HG03520 (cell line): ENCODE data around the gene YBX2.
"Not testable (repeated sequence)": the region's sequence is repeated elsewhere in the genome, so short reads cannot be mapped to it uniquely, and the experiment has no call there.

Source experiments
- ATAC-seq: cut with Tn5 transposase; IDR thresholded peaks from one replicate; pipeline ENCODE4 v1.9.1; 2021; ENCODE audit warnings: mild to moderate bottlenecking, moderate library complexity; ENCODE audit not compliant: unreplicated experiment

Gene YBX2

DNA sequence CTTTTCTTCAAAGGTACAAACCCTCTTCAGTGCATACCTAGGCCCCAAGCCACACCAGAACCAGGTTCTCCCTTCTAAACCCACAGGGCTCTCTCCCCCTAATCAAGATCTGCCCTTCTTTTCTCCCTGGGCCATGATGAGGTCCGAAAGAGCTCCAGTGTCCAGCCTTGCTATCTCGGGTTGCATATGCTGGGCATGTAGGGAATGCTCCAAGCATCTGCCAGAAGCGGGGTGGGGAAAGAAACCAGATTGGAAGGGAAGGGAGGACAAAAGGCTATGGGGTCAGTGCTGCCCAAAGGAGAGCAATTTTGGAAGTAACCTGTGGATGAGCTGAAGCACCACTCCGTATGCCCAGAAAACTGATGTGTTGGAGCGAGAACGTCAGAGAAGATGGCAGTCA lies 45.2 kb downstream of the YBX2 start:
- ATAC-seq = no peak

DNA sequence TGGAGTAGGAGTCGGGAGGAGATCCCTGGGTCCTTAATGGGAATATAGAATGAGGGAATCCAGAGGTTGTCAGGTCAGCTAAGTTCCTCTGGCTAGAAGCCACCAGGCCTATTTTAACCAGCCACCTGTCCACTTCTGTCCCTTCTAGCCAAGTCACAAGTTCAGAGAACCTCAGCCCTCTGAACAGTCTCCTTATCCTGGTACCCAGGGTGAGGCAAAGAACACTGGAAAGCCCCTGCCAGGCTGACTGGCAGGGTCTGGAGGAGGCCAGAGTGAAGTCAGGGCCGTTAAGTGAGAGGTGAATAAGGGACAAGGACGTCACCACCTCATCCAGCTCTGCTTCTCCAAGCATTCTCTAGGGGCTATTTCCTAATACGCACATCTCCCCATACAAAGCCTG lies 45.6 kb downstream of the YBX2 start:
- no peak for ATAC-seq

- ATAC-seq = no peak
Observed at GRCh38 chr17:7246779-7247178, 47.7 kb downstream of the YBX2 start.

- not testable (repeated sequence) for ATAC-seq
Observed at GRCh38 chr17:7243838-7244237, 50.6 kb downstream of the YBX2 start.

- no peak for ATAC-seq
Observed at GRCh38 chr17:7243453-7243729, 51.0 kb downstream of the YBX2 start.

- peak; percentile 33 for ATAC-seq
Observed at GRCh38 chr17:7242717-7243452, 51.6 kb downstream of the YBX2 start.

DNA sequence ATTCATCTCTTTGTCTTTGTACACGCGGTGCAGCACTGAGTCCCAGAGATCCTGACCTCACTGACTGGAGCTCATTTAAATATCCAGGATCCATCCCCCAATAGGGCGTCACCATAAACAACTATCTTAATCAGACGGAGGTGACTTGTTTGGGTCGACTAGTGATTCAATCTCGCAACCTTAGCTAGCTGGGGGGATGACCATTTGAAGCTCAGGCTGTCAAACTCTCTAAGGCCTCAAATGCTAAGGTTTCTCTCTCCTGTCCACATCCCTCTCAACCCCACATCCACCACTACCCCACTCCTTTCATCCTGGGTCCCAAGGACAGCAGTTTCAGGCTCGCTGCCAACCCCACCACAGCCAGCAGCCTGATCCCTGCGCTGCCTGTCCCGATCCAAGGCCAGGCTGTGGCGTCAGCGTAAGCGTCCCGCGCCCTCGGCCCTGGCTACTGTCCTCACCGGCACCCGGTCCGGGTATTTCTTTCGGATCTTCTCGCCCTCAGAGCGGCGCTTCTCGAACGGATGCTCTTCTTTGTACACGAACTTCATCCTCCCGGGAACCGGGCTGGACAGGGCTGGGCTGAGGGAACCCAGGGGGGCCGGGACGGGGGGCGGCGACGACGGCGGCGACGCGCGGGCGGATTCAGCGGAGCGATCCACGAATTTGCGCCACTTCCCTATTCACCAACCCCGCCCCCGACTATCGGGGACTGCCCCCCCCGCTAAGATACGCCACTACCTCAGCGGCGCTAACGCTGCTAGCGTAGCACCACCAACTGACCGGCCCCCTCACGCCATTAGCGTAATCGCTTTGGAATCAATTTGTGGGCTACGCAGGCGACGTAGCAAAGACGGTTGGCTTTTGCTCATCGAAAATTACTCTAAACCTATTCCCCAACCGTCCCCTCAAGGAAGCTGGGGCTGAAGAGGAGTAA lies 52.4 kb downstream of the YBX2 start, which contains the start of gene GABARAP:
TSS of gene GABARAP (minus strand) at position 667 of the 934 bp plus-strand sequence. CDS start at position 548, 119 bp downstream.
- peak; percentile 26 for ATAC-seq

DNA sequence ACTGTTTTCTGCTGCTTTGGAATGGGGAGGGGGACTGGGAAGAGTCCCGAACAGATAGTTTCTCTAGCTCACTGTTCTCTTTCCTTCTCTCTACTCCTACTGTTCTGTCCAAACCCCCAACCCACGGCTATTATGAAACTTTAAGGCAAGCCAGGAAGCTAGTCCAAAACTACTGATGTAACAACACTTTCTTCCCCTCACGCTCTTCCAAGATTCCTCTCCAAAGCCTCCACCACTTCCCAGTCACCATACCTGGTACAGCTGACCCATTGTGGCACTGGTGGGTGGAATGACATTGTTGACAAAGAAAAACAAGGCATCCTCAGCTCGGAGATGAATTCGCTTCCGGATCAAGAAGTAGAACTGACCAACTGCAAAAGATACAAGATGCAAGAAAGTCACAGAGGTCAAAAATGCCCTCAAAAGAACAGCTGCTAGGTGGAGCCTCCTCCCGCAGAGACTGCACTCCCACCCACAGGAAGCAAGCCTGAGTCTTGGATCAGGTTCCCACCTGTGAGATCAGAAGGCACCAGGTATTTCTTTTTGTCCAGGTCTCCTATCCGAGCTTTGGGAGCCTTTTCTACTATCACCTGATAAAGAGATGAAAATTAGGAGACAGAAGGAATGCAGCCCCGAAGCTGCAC lies 53.2 kb downstream of the YBX2 start:
- ATAC-seq = no peak

DNA sequence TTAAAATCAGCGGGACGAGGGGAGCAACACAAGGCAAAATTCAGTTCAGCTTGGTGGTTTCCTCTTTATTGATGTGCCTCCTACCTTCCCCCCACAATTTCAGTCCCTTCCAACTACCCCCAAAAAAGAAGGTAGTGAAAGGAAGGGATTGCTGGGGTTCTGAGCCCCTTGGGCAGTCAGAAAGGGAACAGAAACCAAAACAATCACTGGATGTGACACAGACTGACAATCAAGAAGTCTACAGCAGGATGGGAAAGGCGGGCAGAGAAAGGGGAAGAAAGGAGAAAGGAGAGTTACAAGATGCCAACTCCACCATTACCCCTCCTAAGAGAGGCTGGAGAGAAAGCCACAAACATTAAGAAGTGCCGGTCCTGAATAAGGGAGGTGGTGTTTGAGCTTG lies 54.1 kb downstream of the YBX2 start:
- no peak for ATAC-seq

DNA sequence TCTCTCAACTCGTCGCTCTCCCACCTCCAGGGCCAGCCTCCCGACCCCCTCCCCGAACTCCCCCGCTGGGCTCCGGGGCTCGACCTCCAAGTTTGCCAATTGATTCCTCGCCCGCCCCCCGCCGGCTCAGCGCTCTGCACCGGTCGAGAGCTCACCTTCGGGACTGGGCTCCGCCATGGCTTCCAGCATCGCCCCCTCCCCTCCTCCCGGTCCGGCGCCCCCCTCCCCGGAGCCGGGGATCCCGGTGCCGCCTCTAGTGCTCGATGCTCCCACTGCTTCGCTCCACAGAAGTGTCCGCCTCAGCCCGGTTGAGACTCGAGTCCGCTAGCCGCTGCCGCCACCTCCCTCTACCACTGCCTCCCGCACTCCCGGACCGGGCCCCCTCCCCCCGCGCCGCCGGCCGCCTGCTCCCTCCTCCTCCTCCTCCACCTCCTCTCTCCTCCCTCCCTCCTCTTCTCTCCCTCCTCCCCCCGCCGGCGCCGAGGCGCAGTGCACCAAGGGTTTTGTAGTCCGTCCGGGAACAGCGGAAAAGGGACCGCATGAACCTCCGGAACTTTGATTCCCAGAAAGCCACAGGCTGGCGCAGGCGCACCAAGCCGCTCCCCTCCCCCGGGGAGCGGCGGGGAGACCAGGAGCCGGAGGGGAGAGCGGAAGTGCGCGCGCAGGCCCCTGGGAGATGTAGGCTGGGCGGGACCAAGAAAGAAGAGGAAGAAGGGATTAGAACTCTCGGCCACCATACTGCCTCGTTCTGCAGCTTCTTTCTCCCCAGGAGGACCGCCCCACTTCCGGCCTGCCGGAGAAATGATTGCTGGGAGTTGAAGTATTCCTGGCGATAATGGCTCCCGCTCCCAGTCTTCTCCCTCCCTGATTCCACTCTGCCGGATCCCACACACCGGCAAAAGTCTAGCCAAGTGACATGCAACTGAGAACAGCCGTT lies 55.1 kb downstream of the YBX2 start, which contains the start of gene PHF23:
TSS of gene PHF23 (minus strand) at position 367 of the 937 bp plus-strand sequence. CDS start at position 189, 178 bp downstream.
- peak; percentile 39 for ATAC-seq

DNA sequence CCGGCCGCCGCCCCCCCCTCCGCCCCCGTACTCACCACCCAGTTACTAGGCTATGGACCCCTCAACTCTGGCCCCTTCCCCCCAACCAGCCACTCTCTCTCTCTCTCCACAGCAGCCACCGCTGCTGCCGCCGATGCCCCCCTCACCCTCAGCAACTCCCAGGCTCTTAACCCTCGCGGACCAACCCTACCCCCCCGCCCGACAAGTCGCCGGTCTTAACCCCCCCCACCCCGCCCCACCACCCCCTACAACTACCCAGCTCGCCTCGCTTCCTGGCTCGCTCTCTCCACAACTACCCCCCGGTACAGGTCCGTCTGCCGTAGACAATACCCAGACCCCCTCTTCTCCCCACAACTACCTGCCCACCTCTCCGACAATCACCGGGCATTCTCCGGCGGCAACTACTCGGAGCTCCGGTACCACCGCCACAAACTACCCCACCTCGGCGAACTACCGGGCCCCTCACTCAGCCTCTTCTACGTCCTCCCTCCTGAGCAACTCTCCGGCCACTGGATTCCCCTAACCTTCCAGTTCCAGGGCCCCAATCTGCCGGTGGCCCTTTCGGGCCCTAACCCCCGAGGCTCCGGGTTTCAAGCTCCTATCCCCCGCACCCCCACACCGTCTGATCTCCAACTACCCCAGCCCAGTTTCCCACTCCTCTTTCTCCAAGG lies 55.9 kb downstream of the YBX2 start:
- no peak for ATAC-seq
